HS-5 (cell line): ENCODE measurements around the gene TMEM117.
A peak's percentile ranks its signal among the peaks of the same experiment; 100 is the strongest.
"Not testable (repeated sequence)": the region's sequence is repeated elsewhere in the genome, so short reads cannot be mapped to it uniquely, and the experiment has no call there.

Source experiments
- DNase-seq: peaks from one replicate; pipeline ENCODE4 v3.0.0-alpha.2; 2012; ENCODE audit warnings: low read depth

The TMEM117 gene

DNA sequence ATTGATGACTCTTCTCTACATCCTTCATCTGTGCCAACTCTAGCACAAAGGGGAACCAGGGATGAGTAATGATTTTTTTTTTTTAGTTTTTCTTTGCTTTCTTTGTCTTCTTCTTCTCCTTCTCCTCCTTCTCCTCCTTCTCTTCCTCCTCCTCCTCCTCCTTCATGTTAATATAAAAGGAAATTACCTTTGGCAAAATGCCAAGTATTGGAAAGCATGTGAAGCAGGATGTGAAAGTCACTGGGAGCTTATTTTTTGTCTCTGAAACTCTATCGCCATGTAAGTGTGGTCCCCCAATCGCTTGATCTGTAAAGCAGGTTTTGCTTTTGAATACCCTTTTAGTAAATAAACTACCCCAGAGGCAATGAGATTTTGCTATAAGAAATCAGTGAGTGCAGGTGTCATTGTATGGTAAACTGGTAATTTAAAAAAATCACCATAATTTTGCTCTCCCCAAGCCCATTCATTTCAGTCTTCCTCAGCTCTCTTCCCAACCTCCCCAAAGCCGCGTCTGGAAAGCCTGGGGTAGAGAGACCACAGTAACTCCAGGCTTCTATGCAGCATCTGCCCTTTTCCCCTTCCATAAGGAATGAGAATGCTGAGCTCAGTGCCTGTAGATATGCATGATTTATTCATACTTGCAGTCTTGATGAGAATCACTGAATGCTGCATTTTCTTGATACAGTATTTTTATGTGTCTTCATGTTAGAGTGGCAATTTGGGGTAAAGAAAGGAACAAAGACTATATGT lies 388.7 kb downstream of the TMEM117 start:
- DNase-seq: no peak

- no peak for DNase-seq
Measured at GRCh38 chr12:44225149-44225510, 389.2 kb downstream of the TMEM117 start.

- DNase-seq: no peak
Measured at GRCh38 chr12:44227616-44228015, 391.7 kb downstream of the TMEM117 start.

- DNase-seq: no peak
Measured at GRCh38 chr12:44229846-44230245, 394.0 kb downstream of the TMEM117 start.

- no peak for DNase-seq
Measured at GRCh38 chr12:44235674-44236073, 399.8 kb downstream of the TMEM117 start.

- DNase-seq: no peak
Measured at GRCh38 chr12:44240186-44240585, 404.3 kb downstream of the TMEM117 start.

DNA sequence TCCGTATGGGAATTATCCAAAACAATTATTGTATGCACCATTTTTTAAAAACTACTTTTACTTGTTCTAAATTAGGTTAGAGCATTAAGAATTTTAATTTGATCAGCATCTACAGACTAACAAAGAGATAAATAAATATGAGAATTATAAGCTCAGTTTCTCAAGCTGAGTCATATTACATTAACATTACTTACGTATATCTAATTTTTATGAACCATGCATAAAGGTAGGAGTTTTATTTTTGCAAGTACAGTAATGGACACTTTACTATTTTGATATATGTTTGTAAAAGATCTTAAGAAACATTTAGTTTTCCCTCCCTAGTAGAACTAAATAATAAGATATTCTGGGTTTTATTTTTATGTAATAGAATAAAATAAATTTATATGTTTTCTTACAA lies 410.1 kb downstream of the TMEM117 start:
- DNase-seq: no peak

DNA sequence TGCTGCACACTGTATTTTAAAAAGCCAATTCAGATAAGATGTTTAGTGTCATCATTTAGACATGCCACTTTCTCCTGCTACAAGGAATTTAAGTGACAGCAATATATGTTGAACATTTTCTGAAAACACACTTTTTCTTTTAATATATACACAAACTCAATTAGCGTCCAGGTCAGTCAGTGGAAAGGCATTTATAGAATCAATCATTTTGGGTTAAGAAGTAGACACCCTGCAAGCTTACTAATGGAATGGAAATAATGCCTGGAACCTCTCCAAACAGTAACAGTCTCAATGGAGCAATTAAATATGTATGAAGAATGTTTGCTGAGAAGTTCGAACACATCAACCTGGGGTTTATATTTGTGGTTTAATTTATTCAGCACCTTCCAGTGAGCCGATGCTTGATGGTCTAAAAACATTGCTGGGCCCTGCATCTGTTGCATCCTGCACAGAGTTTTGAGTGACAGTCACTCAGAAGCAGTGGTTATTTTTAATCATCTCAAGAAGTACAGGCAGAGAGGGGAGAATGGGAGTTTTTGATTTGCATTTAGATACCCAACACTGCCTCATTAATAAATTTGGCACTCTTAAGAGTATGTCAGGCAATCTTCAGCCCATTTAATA lies 410.7 kb downstream of the TMEM117 start:
- DNase-seq: no peak

GRCh38 chr12:44247588-44247987 lies 411.7 kb downstream of the TMEM117 start:
- DNase-seq: no peak

- DNase-seq: no peak
Measured at GRCh38 chr12:44248436-44248835, 412.6 kb downstream of the TMEM117 start.

- not testable (repeated sequence) for DNase-seq
Measured at GRCh38 chr12:44250440-44250839, 414.6 kb downstream of the TMEM117 start.

DNA sequence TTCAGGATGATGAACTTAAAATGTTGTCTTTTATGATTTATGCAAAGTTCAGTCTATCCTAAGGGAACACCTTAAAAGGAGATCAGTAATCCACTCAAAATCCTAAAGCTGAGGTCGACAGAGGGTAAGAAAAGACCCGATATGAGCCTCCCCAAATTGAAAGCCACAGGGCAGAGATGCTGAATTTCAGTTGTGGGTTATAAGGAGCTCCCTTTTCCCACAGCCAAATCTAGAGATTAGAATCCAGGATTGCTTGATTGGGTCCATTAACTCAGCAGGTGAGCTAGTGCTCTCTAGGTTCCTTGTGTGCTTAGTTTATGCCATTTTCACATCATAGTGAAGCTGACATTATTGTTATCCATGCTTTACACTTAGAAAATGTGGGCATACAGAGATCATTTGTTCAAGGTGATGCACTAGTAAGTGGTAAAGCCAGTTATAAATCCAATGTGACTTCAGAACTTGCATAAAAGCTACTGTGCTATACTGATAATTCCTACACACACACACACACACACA lies 417.5 kb downstream of the TMEM117 start:
- DNase-seq: no peak

DNA sequence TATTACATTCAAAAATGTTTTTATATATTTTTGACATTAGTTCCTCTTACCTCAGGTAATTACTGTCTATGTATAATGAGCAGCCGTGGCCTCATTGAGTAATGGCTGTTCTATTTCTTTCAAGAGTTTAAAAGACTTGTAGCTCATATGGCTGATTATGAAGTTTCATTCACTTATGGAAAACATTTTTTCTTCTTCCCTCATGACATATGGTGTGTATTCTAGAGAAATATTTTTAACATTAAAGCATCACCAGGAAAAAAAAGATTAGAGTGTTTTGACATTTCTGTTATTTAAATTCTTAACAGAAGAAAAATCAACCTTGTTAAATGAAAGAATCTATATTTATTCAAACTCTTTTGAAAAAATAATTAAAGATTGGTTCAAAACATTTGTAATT lies 422.4 kb downstream of the TMEM117 start:
- DNase-seq: no peak

- DNase-seq: no peak
Measured at GRCh38 chr12:44259890-44260289, 424.0 kb downstream of the TMEM117 start.

GRCh38 chr12:44260581-44260980 lies 424.7 kb downstream of the TMEM117 start:
- no peak for DNase-seq

DNA sequence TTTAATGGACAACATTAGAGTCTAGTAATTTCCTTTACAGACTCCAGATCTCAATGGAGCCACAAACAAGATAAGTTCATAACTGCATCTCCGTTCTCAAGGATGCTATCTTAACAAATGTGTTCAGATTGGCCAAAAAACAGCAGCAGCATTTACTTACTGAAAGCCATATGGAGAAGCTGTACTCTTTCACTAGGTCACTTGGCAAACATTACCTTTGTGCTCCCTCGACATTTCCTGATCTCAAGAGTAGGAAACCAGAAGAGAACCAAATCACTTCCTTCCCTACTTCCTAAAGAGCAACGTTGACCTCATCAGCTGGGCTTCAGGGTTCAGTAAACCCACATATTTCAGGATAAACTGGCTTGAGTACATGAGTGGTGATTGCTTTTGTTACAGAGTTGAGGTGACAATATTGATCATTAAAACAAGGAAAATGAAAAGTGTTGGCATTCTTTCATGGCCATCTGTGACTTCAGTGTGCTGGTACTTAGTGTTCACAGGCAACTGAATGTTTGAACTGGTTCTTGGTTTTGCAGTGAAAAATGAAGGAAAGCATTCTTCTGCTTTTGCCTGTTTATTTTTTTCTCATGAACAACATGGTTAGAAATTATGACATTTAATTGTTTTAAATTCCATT lies 449.6 kb downstream of the TMEM117 start:
- DNase-seq: no peak

DNA sequence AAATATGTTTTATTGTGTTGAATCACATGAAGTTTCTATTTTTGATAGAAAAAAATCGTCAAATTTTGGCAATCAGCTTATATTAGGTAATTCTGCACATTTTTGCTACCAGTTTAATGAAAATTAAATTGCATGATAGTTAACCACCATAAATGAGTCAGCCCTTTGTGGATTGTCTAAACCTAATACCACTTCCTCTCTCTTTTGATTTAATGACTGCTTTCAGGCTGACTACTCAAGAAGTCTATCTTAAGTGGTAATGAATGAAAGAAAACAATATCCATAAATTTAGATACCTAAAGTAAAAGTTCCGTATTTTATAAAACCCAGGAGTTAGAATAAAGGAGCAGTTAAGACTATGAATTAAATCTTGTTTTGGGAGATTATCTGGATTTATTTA lies 450.5 kb downstream of the TMEM117 start:
- no peak for DNase-seq

GRCh38 chr12:44286821-44287505 lies 451.1 kb downstream of the TMEM117 start:
- no peak for DNase-seq

GRCh38 chr12:44287545-44287944 lies 451.7 kb downstream of the TMEM117 start:
- peak; percentile 25 for DNase-seq

GRCh38 chr12:44294649-44295048 lies 458.8 kb downstream of the TMEM117 start:
- DNase-seq: no peak

- DNase-seq: no peak
Measured at GRCh38 chr12:44295958-44296623, 460.2 kb downstream of the TMEM117 start.

- DNase-seq: no peak
Measured at GRCh38 chr12:44296624-44297197, 460.8 kb downstream of the TMEM117 start.
